A673 (cell line): ENCODE data around the gene WDR20.

ENCODE experiments used
- CTCF ChIP-seq: fragments of 300-800, 200-600 bp; sonication (generic); conservative IDR thresholded peaks from 2 replicates; pipeline ENCODE4 v1.5.1; 2017; ENCODE audit warnings: low read depth, mild to moderate bottlenecking, antibody characterized with exemption, low read length, moderate library complexity, mixed read lengths
- EZH2 ChIP-seq: fragments of 200-600 bp; sonication (generic); IDR thresholded peaks from 2 replicates; pipeline ENCODE4 v1.6.1; 2017; ENCODE audit warnings: borderline replicate concordance, low read depth, mild to moderate bottlenecking, mixed read lengths, antibody characterized with exemption, low read length; ENCODE audit not compliant: poor library complexity, severe bottlenecking

GRCh38 chr14:102213470-102213869, 73.8 kb downstream of the WDR20 start:
- TF ChIP-seq CTCF = no peak
- no peak for TF ChIP-seq EZH2
